ENCODE data around the gene CACNG5. TPM values are rescaled to one million over a fixed set of nuclear protein-coding genes. Genes with fewer than 3 reads are reported as not detected.

The CACNG5 gene
- total RNA-seq, 3 donors from 2014 or later, result not detected

DNA sequence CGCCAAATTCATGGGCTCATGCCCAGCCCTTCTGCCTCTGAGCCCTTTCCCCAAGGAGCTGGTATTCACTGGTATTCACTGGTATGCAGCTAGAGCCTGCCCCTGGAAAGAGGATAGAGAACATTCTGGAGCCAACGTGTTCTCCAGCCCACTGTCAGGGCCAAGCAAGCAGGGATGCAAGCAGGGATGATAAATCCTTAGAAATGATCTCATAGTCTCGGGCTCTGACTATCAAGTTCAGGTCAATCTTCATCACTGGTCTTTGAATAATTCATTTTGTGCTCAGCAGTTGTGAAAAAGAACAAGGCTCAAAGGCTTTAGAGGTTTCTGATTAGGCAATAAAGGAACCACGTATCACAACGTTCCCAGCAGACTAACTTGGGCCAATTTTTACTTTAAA is 57.3 kb downstream of the CACNG5 start:
- TF ChIP-seq POLR2AphosphoS5 (IDR thresholded peaks at IDR 0.05) (no peak), POLR2A (IDR thresholded peaks at IDR 0.05) (no peak)
- TF ChIP-seq, protein P1, sequence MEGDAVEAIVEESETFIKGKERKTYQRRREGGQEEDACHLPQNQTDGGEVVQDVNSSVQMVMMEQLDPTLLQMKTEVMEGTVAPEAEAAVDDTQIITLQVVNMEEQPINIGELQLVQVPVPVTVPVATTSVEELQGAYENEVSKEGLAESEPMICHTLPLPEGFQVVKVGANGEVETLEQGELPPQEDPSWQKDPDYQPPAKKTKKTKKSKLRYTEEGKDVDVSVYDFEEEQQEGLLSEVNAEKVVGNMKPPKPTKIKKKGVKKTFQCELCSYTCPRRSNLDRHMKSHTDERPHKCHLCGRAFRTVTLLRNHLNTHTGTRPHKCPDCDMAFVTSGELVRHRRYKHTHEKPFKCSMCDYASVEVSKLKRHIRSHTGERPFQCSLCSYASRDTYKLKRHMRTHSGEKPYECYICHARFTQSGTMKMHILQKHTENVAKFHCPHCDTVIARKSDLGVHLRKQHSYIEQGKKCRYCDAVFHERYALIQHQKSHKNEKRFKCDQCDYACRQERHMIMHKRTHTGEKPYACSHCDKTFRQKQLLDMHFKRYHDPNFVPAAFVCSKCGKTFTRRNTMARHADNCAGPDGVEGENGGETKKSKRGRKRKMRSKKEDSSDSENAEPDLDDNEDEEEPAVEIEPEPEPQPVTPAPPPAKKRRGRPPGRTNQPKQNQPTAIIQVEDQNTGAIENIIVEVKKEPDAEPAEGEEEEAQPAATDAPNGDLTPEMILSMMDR (IDR thresholded peaks at IDR 0.05), result no peak
- Histone ChIP-seq H3K9me3 (no peaks in the 10 kb centered on the region), H3K4me1 (no peaks in the 10 kb centered on the region), H3K4me3 (no peak overlapping the region), H3K36me3 (no peaks in the 10 kb centered on the region), H3K27me3 (no peaks in the 10 kb centered on the region), H3K27ac (no peak overlapping the region)
- intact Hi-C loops (cut with DNase I; ENCODE audit: low total_unique reads), result no loop called here
- no peak for DNase-seq (ENCODE audit: low spot score in 2 of 2)

DNA sequence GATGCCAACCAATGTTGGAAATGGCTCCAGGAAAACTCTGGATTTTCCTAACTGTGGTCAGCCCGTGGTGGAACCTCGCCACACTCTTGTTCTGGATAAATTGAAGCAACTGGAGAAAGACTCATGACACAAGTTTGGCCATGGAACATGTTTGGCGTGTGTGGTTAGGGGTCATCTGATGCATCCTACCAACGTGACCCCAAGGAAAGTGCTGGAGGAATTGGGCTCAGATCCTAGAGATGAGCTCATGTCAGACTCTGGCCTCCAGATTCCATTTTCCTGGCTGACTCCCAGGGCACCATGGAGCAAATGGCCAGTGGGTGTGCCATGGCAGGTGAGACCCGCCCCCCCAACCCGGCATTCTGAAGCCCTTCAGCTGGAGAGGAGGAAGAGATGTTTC is 58.5 kb downstream of the CACNG5 start:
- H3K27ac ChIP-seq, result no peak overlapping the region
- H3K9me3 ChIP-seq, result no peaks in the 10 kb centered on the region
- intact Hi-C loops (cut with DNase I; ENCODE audit: low total_unique reads), result no loop called here
- TF ChIP-seq POLR2A (IDR thresholded peaks at IDR 0.05) (no peak), POLR2AphosphoS5 (IDR thresholded peaks at IDR 0.05) (no peak)
- H3K27me3 ChIP-seq, result no peaks in the 10 kb centered on the region
- H3K36me3 ChIP-seq, result no peaks in the 10 kb centered on the region
- H3K4me1 ChIP-seq, result no peaks in the 10 kb centered on the region
- DNase-seq (ENCODE audit: low spot score in 2 of 2), result no peak
- no peak overlapping the region for H3K4me3 ChIP-seq

DNA sequence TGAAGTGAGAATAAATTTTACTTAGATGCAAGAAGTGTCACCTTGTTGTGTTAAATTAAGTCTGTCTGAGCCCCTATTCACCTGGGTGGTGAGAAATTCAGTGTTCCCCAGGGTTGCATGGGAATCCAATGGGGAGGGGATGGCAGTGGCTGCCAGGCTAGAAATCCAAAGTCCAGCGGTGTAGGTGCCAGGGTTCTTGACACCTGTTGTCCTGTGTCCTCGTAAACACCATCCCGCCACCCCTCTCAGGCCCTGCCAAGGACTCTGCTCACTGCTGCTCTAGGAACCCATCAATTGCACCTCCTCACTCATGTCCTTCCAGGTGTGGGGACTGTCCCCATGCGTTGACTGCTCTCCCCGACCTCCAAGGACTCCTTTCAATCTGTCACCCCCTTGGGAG is 58.9 kb downstream of the CACNG5 start:
- DNase-seq (ENCODE audit: low spot score in 2 of 2), result no peak
- no peaks in the 10 kb centered on the region for H3K36me3 ChIP-seq
- TF ChIP-seq POLR2A (IDR thresholded peaks at IDR 0.05) (no peak), POLR2AphosphoS5 (IDR thresholded peaks at IDR 0.05) (no peak)
- TF ChIP-seq, protein P1 (IDR thresholded peaks at IDR 0.05), result no peak
- no peaks in the 10 kb centered on the region for H3K27me3 ChIP-seq
- H3K4me1 ChIP-seq, result no peaks in the 10 kb centered on the region
- no peaks in the 10 kb centered on the region for H3K9me3 ChIP-seq
- intact Hi-C loops (cut with DNase I; ENCODE audit: low total_unique reads), result no loop called here
- H3K4me3 ChIP-seq, result no peak overlapping the region
- no peak overlapping the region for H3K27ac ChIP-seq

DNA sequence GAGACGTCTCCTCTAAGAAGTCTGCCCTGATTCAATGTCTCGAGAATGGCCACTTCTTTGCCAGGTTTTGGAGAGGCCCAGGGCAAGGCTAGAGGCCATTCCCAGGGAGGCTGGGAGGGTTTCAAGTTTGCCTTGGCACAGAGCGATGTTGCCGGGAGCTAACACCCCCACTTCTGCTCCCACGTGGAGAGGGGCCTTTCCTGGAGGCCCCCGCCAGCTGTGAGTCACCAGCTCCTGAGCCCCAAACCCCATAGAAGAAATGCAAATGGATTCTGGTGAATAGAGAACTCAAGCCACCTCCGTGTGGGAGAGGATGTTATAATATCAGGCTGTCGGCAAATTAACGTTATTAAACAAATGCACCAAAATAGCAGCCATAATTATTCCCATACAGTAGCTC is 62.2 kb downstream of the CACNG5 start:
- Histone ChIP-seq H3K36me3 (no peaks in the 10 kb centered on the region), H3K4me1 (no peaks in the 10 kb centered on the region), H3K9me3 (no peaks in the 10 kb centered on the region), H3K4me3 (no peak overlapping the region), H3K27me3 (no peaks in the 10 kb centered on the region), H3K27ac (no peak overlapping the region)
- DNase-seq (ENCODE audit: low spot score in 2 of 2), result no peak
- TF ChIP-seq POLR2AphosphoS5 (IDR thresholded peaks at IDR 0.05) (no peak), POLR2A (IDR thresholded peaks at IDR 0.05) (no peak)
- TF ChIP-seq, protein P1 (IDR thresholded peaks at IDR 0.05), result no peak
- intact Hi-C loops (cut with DNase I; ENCODE audit: low total_unique reads), result no loop called here

DNA sequence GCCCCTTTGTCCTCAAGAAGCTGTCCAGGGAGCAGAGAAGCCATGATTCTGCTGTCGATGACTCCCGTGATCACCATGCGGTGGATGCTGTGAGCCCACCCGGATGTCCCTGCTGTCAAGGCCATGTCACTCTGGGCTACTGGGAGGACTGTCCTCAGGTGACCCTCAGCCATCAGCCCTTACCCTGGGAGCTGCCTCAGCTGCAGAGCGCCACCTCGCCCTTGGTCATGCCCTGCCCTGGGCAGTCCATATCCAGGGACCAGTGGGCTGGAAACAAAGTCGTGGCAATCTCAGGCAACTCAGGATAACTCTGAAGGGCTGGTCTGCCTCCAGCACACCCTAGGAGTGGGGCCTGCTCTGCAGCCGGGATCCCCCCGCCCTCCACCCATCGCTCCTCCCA is 63.6 kb downstream of the CACNG5 start:
- H3K4me1 ChIP-seq, result no peaks in the 10 kb centered on the region
- no peak overlapping the region for H3K4me3 ChIP-seq
- no peak for DNase-seq (ENCODE audit: low spot score in 2 of 2)
- TF ChIP-seq POLR2A (IDR thresholded peaks at IDR 0.05) (no peak), POLR2AphosphoS5 (IDR thresholded peaks at IDR 0.05) (no peak)
- TF ChIP-seq, protein P1 (IDR thresholded peaks at IDR 0.05), result no peak
- no peak overlapping the region for H3K27ac ChIP-seq
- intact Hi-C loops (cut with DNase I; ENCODE audit: low total_unique reads), result no loop called here
- H3K36me3 ChIP-seq, result no peaks in the 10 kb centered on the region
- H3K9me3 ChIP-seq, result no peaks in the 10 kb centered on the region
- no peaks in the 10 kb centered on the region for H3K27me3 ChIP-seq
